HG02938 (cell line): ENCODE data around the gene SLC46A2.

ENCODE experiments used
- ATAC-seq: cut with Tn5 transposase; IDR thresholded peaks from one replicate; pipeline ENCODE4 v1.9.1; 2021; ENCODE audit warnings: mild to moderate bottlenecking, moderate library complexity; ENCODE audit not compliant: unreplicated experiment

Gene SLC46A2

GRCh38 chr9:112860451-112860850, 30.2 kb downstream of the SLC46A2 start:
- ATAC-seq = no peak

DNA sequence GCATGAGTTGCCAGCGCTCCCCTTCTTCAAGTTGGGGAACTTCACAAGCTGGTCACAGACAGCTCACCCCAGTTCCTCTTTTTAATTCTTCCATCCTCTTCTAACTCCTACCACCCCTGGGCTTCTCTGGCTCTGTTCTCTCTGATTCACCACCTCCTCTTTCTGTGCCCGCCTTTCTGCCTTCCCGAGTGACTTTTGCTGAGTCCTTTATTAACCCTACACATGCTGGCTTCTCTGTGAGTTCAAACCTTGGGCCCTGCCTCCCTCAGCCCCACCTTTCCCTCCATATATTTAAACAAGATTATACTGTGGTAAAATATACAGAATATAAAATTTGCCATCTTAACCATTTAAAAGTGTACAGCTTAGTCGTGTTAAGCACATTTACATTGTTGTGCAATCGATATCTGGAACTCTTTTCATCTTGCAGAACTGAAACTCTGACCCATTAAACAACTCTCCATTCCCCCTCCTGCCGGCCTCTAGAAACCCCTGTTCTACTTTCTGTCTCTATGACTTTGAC, 32.0 kb downstream of the SLC46A2 start:
- peak; percentile 72 for ATAC-seq

- no peak for ATAC-seq
Observed at GRCh38 chr9:112858005-112858404, 32.7 kb downstream of the SLC46A2 start.

GRCh38 chr9:112856843-112857242, 33.8 kb downstream of the SLC46A2 start:
- no peak for ATAC-seq

- no peak for ATAC-seq
Observed at GRCh38 chr9:112856200-112856599, 34.5 kb downstream of the SLC46A2 start.

DNA sequence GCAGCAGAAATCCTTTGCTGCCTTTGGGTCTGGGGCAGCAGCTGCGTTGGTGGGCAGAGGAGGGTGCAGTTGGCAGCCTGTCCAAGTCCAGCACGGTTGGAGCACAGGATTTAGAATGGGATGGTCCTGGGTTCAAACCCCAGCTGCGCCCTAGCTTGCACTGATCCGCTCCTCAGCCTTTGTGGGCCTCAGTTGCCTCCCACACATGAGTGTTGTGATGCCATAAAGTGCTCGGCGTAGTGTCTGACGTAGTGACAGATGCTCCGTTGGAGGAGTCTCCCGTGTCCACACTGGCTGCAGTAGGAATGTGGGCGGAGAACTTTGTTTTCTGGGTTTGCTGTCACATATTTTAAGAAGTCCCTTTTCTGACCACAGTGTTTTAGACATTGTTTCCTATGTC, 36.0 kb downstream of the SLC46A2 start:
- ATAC-seq = no peak

DNA sequence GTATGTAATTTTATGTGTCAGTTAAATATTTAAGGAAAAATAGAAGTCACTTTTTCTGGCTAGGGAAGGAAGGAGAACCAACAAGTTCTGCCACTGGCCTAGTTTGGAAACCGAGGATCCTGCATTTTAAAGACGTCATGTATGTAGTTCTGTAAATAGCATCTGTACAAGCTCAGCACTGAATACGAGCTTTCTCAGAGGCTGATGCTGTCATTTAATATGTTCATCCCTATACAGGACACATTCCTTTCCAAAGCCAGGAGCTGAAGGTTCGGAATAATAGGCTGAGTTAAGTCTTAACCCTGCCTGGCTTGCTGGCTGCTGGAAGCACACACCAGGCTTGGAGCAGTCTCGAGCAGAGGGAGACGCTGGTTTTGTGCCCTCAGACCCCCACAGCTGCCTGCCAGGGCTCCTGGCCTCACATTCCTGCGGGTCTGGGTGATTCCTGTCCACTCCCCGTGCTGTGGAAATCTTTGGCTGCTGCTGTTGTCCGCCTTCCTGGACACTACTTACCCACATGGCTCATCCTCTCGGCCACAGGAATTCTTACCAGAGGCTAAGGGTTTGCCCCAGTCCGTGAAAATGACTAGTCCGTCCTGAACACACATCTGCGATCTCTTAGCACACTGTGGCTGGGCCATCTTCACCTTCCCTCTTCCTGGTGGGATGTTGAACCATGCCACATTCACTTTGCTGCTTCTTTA, 36.6 kb downstream of the SLC46A2 start:
- ATAC-seq = no peak

- ATAC-seq = no peak
Observed at GRCh38 chr9:112852741-112853504, 37.8 kb downstream of the SLC46A2 start.

DNA sequence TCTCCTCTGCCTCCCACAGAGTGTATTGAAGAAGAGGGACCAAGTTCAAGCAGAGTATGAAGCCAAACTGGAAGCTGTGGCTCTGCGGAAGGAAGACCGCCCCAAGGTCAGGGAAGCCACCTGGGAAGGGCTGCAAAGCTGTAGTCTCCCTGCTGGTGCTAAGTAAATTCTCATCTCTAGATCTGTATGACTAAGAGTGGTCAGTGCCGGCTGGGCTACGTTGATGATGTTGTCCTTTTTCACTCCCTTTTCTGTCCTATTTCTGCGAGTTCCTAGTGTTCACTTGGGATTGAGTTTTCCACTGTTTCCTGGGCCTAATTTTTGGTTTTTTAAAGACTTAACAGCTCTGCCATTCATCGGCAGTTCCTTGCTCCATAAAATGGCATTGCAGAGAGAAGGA, 39.8 kb downstream of the SLC46A2 start:
- no peak for ATAC-seq

- no peak for ATAC-seq
Observed at GRCh38 chr9:112849363-112849922, 41.2 kb downstream of the SLC46A2 start.

DNA sequence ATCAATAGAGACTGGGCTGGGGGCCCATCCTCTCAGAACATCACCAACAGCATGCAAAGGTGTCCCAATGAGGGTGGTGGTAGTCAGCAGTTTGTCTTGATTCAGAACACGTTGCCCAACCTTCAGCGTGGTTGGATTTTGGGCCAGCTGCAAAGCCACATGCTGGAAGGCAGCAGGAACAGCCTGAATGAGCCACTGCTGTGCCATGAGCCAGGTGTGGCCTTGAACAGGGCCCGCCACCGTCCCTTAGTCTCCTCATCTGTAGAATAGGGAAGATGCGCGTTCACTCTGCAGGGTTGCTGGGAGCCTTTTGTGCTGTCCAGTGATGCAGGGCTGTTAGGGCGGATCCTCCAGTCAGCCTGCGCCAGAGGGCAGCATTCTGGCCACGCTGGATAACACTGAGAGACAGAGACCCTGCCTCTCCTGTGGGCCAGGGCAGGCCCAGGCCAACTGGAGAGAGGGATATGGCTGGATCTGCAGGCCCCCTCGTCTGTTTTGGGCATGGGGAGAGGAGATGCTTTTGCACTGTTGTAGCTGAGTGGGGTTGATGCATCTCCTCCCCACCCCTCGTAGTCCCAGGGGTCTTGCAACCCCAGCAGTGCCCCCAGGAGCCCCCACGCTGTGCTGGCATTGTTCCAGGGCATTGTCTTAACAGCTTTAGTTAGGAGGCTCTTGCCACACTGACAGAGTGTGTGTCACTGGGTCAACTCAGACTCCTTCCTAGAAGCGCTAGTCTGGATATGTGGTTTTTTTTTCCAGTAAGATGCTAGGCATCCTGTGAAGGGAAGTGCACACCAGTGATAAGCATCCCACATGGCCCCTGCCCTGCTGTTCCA, 42.1 kb downstream of the SLC46A2 start:
- no peak for ATAC-seq

GRCh38 chr9:112846528-112847488, 43.9 kb downstream of the SLC46A2 start:
- no peak for ATAC-seq

DNA sequence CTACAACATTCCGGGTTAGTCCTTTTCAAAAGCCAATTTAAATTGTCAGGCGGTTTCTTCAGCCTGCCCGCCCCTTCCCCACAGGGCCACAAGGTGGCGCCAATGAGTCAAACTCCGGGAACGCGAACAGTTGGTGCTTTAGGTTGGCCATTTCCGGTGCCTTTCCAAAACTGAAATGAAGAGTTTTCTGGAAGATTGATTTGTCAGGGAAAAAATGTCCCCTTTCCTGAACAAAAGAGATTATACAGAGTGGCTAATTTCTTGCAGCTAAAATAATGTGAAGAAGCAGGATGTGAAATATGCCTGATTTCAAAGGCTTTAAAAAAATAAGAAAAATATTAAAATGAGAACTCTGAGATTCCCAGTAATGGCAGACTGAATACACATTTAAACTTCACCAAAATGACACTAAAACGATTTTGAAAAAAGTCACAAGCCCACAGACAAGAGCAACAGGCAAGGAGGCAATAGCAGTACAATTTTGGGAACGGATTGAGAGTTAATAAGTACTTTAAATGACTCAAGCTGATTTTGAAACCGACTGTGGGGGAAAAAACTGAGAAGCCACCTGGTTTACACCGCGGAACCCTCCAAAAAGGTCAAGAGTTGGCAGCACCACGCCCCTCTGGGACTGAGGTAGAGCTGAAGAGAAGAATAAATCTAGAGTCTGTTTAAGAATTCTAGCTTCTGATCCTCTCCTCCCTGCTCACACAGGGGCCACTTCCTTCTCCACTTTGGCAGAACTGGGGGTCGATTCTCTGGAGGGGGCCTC, 45.7 kb downstream of the SLC46A2 start:
- peak; percentile 80 for ATAC-seq

GRCh38 chr9:112842555-112842954, 48.1 kb downstream of the SLC46A2 start:
- ATAC-seq = no peak

DNA sequence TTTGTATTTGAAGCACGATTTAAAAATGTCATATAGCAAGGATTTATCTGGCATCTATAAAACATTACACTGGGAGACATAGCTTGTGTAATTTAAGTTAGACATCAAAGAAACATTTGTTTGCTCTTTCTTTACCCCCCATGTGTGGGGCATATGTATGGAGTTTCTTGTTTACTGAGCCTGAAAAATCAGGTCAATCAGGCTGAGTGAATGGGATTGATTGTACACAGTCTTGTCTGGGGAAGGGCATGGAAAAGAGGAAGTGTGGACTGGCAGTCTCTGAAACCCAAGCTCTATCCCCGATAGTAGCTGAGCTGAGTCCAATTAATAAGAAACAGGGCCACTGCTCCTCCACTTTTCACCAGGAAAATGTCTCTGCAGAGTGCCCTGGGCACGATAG, 49.4 kb downstream of the SLC46A2 start:
- no peak for ATAC-seq

GRCh38 chr9:112839331-112839730, 51.3 kb downstream of the SLC46A2 start:
- no peak for ATAC-seq

GRCh38 chr9:112838342-112838741, 52.3 kb downstream of the SLC46A2 start:
- no peak for ATAC-seq

DNA sequence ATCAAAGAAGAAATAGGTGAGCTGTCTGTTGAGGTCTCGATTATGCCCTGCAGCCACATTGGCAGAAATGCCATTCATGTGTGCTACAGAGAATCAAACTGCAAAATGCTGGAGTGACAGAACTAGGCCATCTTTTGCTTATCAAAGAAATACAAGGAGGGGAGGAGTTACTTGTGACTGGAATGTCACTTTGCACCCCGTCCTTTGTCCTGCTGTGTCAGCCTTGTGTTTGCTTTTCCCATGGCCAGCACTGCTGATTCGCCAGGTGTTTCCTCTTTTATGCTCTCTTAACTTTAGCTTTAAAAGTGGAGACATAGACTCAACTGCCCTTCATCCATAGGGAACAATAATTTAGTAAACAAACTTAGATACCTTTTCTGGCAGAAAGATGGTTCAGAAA, 54.3 kb downstream of the SLC46A2 start:
- ATAC-seq = no peak

GRCh38 chr9:112833081-112833480, 57.6 kb downstream of the SLC46A2 start:
- no peak for ATAC-seq
